Uterus (tissue), 4 donors: Measurements from ENCODE around the gene STRADA. TPM values are rescaled to one million over a fixed set of nuclear protein-coding genes. Genes with fewer than 3 reads are reported as not detected.

Experiments
- DNase-seq, 2 donors: peaks; one replicate each; pipeline ENCODE4 v3.0.0-alpha.2; 2019 to 2020
- H3K27ac ChIP-seq, 2 donors: fragments of 200-600 bp; sonication (generic); 1 replicate in 1 of 2; 2 replicates in 1 of 2; pipeline ENCODE4 v1.5.1; 2016 to 2018
- H3K27me3 ChIP-seq, 2 donors: fragments of 200-600 bp; sonication (generic); one replicate each; pipeline ENCODE4 v1.5.1; 2018 to 2019; ENCODE audit warnings: control low read depth in 1 of 2
- H3K36me3 ChIP-seq, 2 donors: fragments of 200-600 bp; sonication (generic); one replicate each; pipeline ENCODE4 v1.5.1; 2019; ENCODE audit warnings: control low read depth in 1 of 2
- H3K4me1 ChIP-seq, 2 donors: fragments of 200-600 bp; sonication (generic); one replicate each; pipeline ENCODE4 v1.5.1; 2018 to 2019; ENCODE audit warnings: control low read depth in 1 of 2
- H3K4me3 ChIP-seq, 2 donors: fragments of 200-600 bp; sonication (generic); 1 replicate in 1 of 2; 2 replicates in 1 of 2; pipeline ENCODE4 v1.5.1; 2018 to 2019; ENCODE audit warnings: mild to moderate bottlenecking in 1 of 2
- H3K9me3 ChIP-seq, 2 donors: fragments of 200-600 bp; sonication (generic); one replicate each; pipeline ENCODE4 v1.5.1; 2019; ENCODE audit warnings: control low read depth in 1 of 2
- CTCF ChIP-seq, 4 experiments: fragments of 200-600 bp in 2 of 4; fragments of 450-650 bp in 2 of 4; sonication (generic) in 2 of 4; IDR thresholded peaks; one replicate each; pipeline ENCODE4 v1.5.1; 2016 to 2019; ENCODE audit warnings: antibody characterized with exemption in 4 of 4, mild to moderate bottlenecking in 2 of 4, moderate library complexity in 1 of 4
- POLR2A ChIP-seq, 2 donors: fragments of 450-650 bp; IDR thresholded peaks; one replicate each; pipeline ENCODE4 v1.6.1; 2016; ENCODE audit warnings: antibody characterized with exemption in 2 of 2, mild to moderate bottlenecking in 1 of 2, moderate library complexity in 1 of 2
- intact Hi-C: fragments of 100-400 bp; cut with DNase I; formaldehyde crosslinking; loops from one replicate; pipeline ENCODE4 v1.15.1; 2023; ENCODE audit warnings: low total_unique reads
- total RNA-seq, 4 donors: library from RNA; depleted of rRNA in 3 of 4; stranded (reverse); fragments of >200 nt in 3 of 4; gene quantifications; one replicate each; pipeline versions ENCODE4 v1.1.0 to v1.2.4, GENCODE V29; 2014 to 2023
- donor health status: DM: yes; HTN: yes; CAD: no.

Gene STRADA
- total RNA-seq, 4 donors from 2014 or later = 14.1 to 60.9 (median 27.9) TPM

GRCh38 chr17:63665527-63666214, 75.9 kb downstream of the STRADA start:
- Histone ChIP-seq H3K27me3 (no peaks in the 10 kb centered on the region), H3K4me3 (no peak overlapping the region), H3K36me3 (no peaks in the 10 kb centered on the region), H3K27ac (peak overlapping the region in 1 of 2 donors; percentile 2), H3K9me3 (no peaks in the 10 kb centered on the region), H3K4me1 (no peaks in the 10 kb centered on the region)
- intact Hi-C loops = no loop called here
- DNase-seq = no peak
- no peak for TF ChIP-seq CTCF (IDR thresholded peaks at IDR 0.05)
- no peak for TF ChIP-seq POLR2A (IDR thresholded peaks at IDR 0.05)

- Histone ChIP-seq H3K9me3 (no peaks in the 10 kb centered on the region), H3K27ac (no peak overlapping the region), H3K4me3 (no peak overlapping the region), H3K27me3 (no peaks in the 10 kb centered on the region), H3K4me1 (no peaks in the 10 kb centered on the region), H3K36me3 (no peaks in the 10 kb centered on the region)
- intact Hi-C loops = no loop called here
- no peak for DNase-seq
- TF ChIP-seq CTCF (IDR thresholded peaks at IDR 0.05) (no peak), POLR2A (IDR thresholded peaks at IDR 0.05) (no peak)
Observed at GRCh38 chr17:63659850-63660249, 81.7 kb downstream of the STRADA start.

GRCh38 chr17:63658366-63658765, 83.2 kb downstream of the STRADA start:
- H3K9me3 ChIP-seq = no peaks in the 10 kb centered on the region
- no peaks in the 10 kb centered on the region for H3K4me1 ChIP-seq
- H3K36me3 ChIP-seq = no peaks in the 10 kb centered on the region
- H3K27me3 ChIP-seq = no peaks in the 10 kb centered on the region
- intact Hi-C loops = no loop called here
- TF ChIP-seq POLR2A (IDR thresholded peaks at IDR 0.05) = no peak
- no peak for TF ChIP-seq CTCF (IDR thresholded peaks at IDR 0.05)
- no peak overlapping the region for H3K4me3 ChIP-seq
- no peak overlapping the region for H3K27ac ChIP-seq
- DNase-seq = no peak

- Histone ChIP-seq H3K9me3 (no peaks in the 10 kb centered on the region), H3K4me1 (no peaks in the 10 kb centered on the region), H3K4me3 (no peak overlapping the region), H3K27ac (no peak overlapping the region), H3K27me3 (no peaks in the 10 kb centered on the region), H3K36me3 (no peaks in the 10 kb centered on the region)
- intact Hi-C loops = no loop called here
- no peak for DNase-seq
- no peak for TF ChIP-seq POLR2A (IDR thresholded peaks at IDR 0.05)
- no peak for TF ChIP-seq CTCF (IDR thresholded peaks at IDR 0.05)
Observed at GRCh38 chr17:63657786-63658185, 83.8 kb downstream of the STRADA start.

- intact Hi-C loops = no loop called here
- H3K9me3 ChIP-seq = no peaks in the 10 kb centered on the region
- no peaks in the 10 kb centered on the region for H3K36me3 ChIP-seq
- H3K4me3 ChIP-seq = no peak overlapping the region
- no peaks in the 10 kb centered on the region for H3K27me3 ChIP-seq
- H3K4me1 ChIP-seq = no peaks in the 10 kb centered on the region
- no peak overlapping the region for H3K27ac ChIP-seq
- DNase-seq = no peak
- no peak for TF ChIP-seq POLR2A (IDR thresholded peaks at IDR 0.05)
- no peak for TF ChIP-seq CTCF (IDR thresholded peaks at IDR 0.05)
Observed at GRCh38 chr17:63653050-63653449, 88.5 kb downstream of the STRADA start.

Other genes starting within 250 kb of the STRADA start
- gene KCNH6, start 218.4 kb downstream of the STRADA start, total RNA-seq = not detected
- 10 to 100 TPM in 3 of 4 donors, 1 to 10 TPM in 1; 5.6 to 51.1 (median 25.1) TPM for gene DCAF7, start 191.3 kb downstream of the STRADA start, total RNA-seq
- 10 to 100 TPM in 2 of 4 donors, 1 to 10 TPM in 2; 4.1 to 13.0 (median 8.4) TPM for gene TACO1, start 140.9 kb downstream of the STRADA start, total RNA-seq
- 10 to 100 TPM; 31.5 to 63.0 (median 56.3) TPM for gene MAP3K3, start 119.4 kb downstream of the STRADA start, total RNA-seq
- 10 to 100 TPM in 3 of 4 donors, 1 to 10 TPM in 1; 3.8 to 23.2 (median 11.8) TPM for gene LIMD2, start 41.7 kb downstream of the STRADA start, total RNA-seq
- gene CCDC47, start 31.8 kb upstream of the STRADA start, total RNA-seq = 10 to 100 TPM; 15.1 to 91.5 (median 49.3) TPM
- gene DDX42, start 32.4 kb upstream of the STRADA start, total RNA-seq = 100 to 1,000 TPM in 3 of 4 donors, 10 to 100 TPM in 1; 89.9 to 180 (median 150) TPM
- 100 to 1,000 TPM in 1 of 4 donors, 10 to 100 TPM in 3; 12.6 to 103 (median 40.2) TPM for gene PSMC5, start 85.6 kb upstream of the STRADA start, total RNA-seq
- gene FTSJ3, start 85.9 kb upstream of the STRADA start, total RNA-seq = 10 to 100 TPM; 29.7 to 64.7 (median 53.3) TPM
- 100 to 1,000 TPM in 2 of 4 donors, 10 to 100 TPM in 2; 72.9 to 205 (median 101) TPM for gene SMARCD2, start 100.9 kb upstream of the STRADA start, total RNA-seq
- gene CSH2, start 131.9 kb upstream of the STRADA start, total RNA-seq = not detected
- gene GH2, start 140.1 kb upstream of the STRADA start, total RNA-seq = not detected
- not detected for gene CSH1, start 154.8 kb upstream of the STRADA start, total RNA-seq
- gene CSHL1, start 169.5 kb upstream of the STRADA start, total RNA-seq = not detected
- gene GH1, start 177.0 kb upstream of the STRADA start, total RNA-seq = not detected
- 10 to 100 TPM in 1 of 4 donors, 1 to 10 TPM in 2, under 1 TPM in 1; 0.29 to 13.4 (median 4.9) TPM for gene CD79B, start 190.5 kb upstream of the STRADA start, total RNA-seq
- gene SCN4A, start 231.1 kb upstream of the STRADA start, total RNA-seq = under 1 TPM in 2 of 4 donors, not detected in 2; 0.14 to 0.24 TPM